OCI-M2 (cell line): ENCODE measurements around the gene MOSMO.
"Not testable (repeated sequence)": the region's sequence is repeated elsewhere in the genome, so short reads cannot be mapped to it uniquely, and the experiment has no call there.

Source experiments
- DNase-seq: peaks from one replicate; lab custom pipeline; 2025; ENCODE audit not compliant: unreplicated experiment; lab: John Stamatoyannopoulos, UW

MOSMO gene

GRCh38 chr16:22092143-22092933, 84.4 kb downstream of the MOSMO start, which contains the start of gene VWA3A:
Gene VWA3A (plus strand): TSS chr16:22092541. CDS start chr16:22092638, 97 bp downstream.
- no peak for DNase-seq

GRCh38 chr16:22093331-22093730, 85.4 kb downstream of the MOSMO start:
- DNase-seq: no peak

- DNase-seq: no peak
Measured at GRCh38 chr16:22093996-22094395, 86.1 kb downstream of the MOSMO start.

GRCh38 chr16:22098405-22099255, 90.7 kb downstream of the MOSMO start:
- no peak for DNase-seq

- DNase-seq: no peak
Measured at GRCh38 chr16:22099256-22099975, 91.5 kb downstream of the MOSMO start.

GRCh38 chr16:22103441-22103840, 95.5 kb downstream of the MOSMO start:
- no peak for DNase-seq

GRCh38 chr16:22109258-22109898, 101.5 kb downstream of the MOSMO start:
- no peak for DNase-seq

- DNase-seq: not testable (repeated sequence)
Measured at GRCh38 chr16:22111629-22112028, 103.7 kb downstream of the MOSMO start.

- no peak for DNase-seq
Measured at GRCh38 chr16:22116095-22116700, 108.3 kb downstream of the MOSMO start.

GRCh38 chr16:22117609-22118008, 109.7 kb downstream of the MOSMO start:
- DNase-seq: no peak

- no peak for DNase-seq
Measured at GRCh38 chr16:22120440-22120839, 112.5 kb downstream of the MOSMO start.

- DNase-seq: no peak
Measured at GRCh38 chr16:22122239-22122638, 114.3 kb downstream of the MOSMO start.

GRCh38 chr16:22123146-22123545, 115.2 kb downstream of the MOSMO start:
- DNase-seq: no peak

GRCh38 chr16:22123759-22124490, 116.0 kb downstream of the MOSMO start:
- DNase-seq: no peak

GRCh38 chr16:22124583-22125284, 116.8 kb downstream of the MOSMO start:
- no peak for DNase-seq

- DNase-seq: no peak
Measured at GRCh38 chr16:22126037-22126558, 118.2 kb downstream of the MOSMO start.

GRCh38 chr16:22128537-22128936, 120.6 kb downstream of the MOSMO start:
- DNase-seq: not testable (repeated sequence)

GRCh38 chr16:22130528-22130927, 122.6 kb downstream of the MOSMO start:
- DNase-seq: no peak

- no peak for DNase-seq
Measured at GRCh38 chr16:22132801-22133200, 124.9 kb downstream of the MOSMO start.
